ENCODE measurements around the gene CEP170B.
"Not testable (repeated sequence)": the region's sequence is repeated elsewhere in the genome, so short reads cannot be mapped to it uniquely, and the experiment has no call there.

Gene CEP170B

GRCh38 chr14:104932676-104933631 lies 67.9 kb downstream of the CEP170B start:
- DNase-seq (ENCODE audit: low read depth): peak; percentile 41

- no peak for DNase-seq (ENCODE audit: low read depth)
Observed at GRCh38 chr14:104933746-104934733, 69.0 kb downstream of the CEP170B start.

- no peak for DNase-seq (ENCODE audit: low read depth)
Observed at GRCh38 chr14:104935026-104935650, 70.1 kb downstream of the CEP170B start.

GRCh38 chr14:104935955-104936354 lies 70.9 kb downstream of the CEP170B start:
- no peak for DNase-seq (ENCODE audit: low read depth)

GRCh38 chr14:104936361-104937155 lies 71.5 kb downstream of the CEP170B start:
- no peak for DNase-seq (ENCODE audit: low read depth)

- no peak for DNase-seq (ENCODE audit: low read depth)
Observed at GRCh38 chr14:104937161-104937560, 72.1 kb downstream of the CEP170B start.

- no peak for DNase-seq (ENCODE audit: low read depth)
Observed at GRCh38 chr14:104937694-104938365, 72.8 kb downstream of the CEP170B start.

- no peak for DNase-seq (ENCODE audit: low read depth)
Observed at GRCh38 chr14:104938436-104938835, 73.4 kb downstream of the CEP170B start.

- no peak for DNase-seq (ENCODE audit: low read depth)
Observed at GRCh38 chr14:104938960-104939359, 73.9 kb downstream of the CEP170B start.

- no peak for DNase-seq (ENCODE audit: low read depth)
Observed at GRCh38 chr14:104939666-104940410, 74.8 kb downstream of the CEP170B start.

GRCh38 chr14:104940526-104941150 lies 75.6 kb downstream of the CEP170B start:
- no peak for DNase-seq (ENCODE audit: low read depth)

GRCh38 chr14:104941508-104942365 lies 76.7 kb downstream of the CEP170B start:
- no peak for DNase-seq (ENCODE audit: low read depth)

GRCh38 chr14:104942586-104942985 lies 77.5 kb downstream of the CEP170B start:
- no peak for DNase-seq (ENCODE audit: low read depth)

GRCh38 chr14:104943216-104944015 lies 78.3 kb downstream of the CEP170B start:
- not testable (repeated sequence) for DNase-seq (ENCODE audit: low read depth)

- not testable (repeated sequence) for DNase-seq (ENCODE audit: low read depth)
Observed at GRCh38 chr14:104944016-104944308, 78.9 kb downstream of the CEP170B start.

- DNase-seq (ENCODE audit: low read depth): not testable (repeated sequence)
Observed at GRCh38 chr14:104944436-104945205, 79.6 kb downstream of the CEP170B start.

GRCh38 chr14:104945266-104945665 lies 80.2 kb downstream of the CEP170B start:
- not testable (repeated sequence) for DNase-seq (ENCODE audit: low read depth)
